GM18861 (cell line): ENCODE data around the gene OTOP3.

ENCODE experiments used
- ATAC-seq: cut with Tn5 transposase; IDR thresholded peaks from one replicate; pipeline ENCODE4 v1.9.1; 2021; ENCODE audit not compliant: unreplicated experiment

Gene OTOP3

GRCh38 chr17:74938194-74938950 is 2.7 kb downstream of the OTOP3 start:
- ATAC-seq, result no peak

GRCh38 chr17:74939534-74939933 is 3.8 kb downstream of the OTOP3 start:
- ATAC-seq, result no peak

- ATAC-seq, result no peak
Observed at GRCh38 chr17:74941128-74941725, 5.5 kb downstream of the OTOP3 start.

GRCh38 chr17:74943808-74944522 is 8.3 kb downstream of the OTOP3 start:
- ATAC-seq, result no peak

GRCh38 chr17:74945543-74945942 is 9.8 kb downstream of the OTOP3 start:
- ATAC-seq, result no peak

GRCh38 chr17:74946641-74947040 is 10.9 kb downstream of the OTOP3 start:
- no peak for ATAC-seq

- ATAC-seq, result no peak
Observed at GRCh38 chr17:74947041-74947754, 11.5 kb downstream of the OTOP3 start.

- ATAC-seq, result no peak
Observed at GRCh38 chr17:74949455-74950115, 13.9 kb downstream of the OTOP3 start.

GRCh38 chr17:74950207-74950606 is 14.5 kb downstream of the OTOP3 start:
- ATAC-seq, result no peak

GRCh38 chr17:74951065-74951464 is 15.4 kb downstream of the OTOP3 start:
- no peak for ATAC-seq

- ATAC-seq, result no peak
Observed at GRCh38 chr17:74951680-74952421, 16.2 kb downstream of the OTOP3 start.

- no peak for ATAC-seq
Observed at GRCh38 chr17:74952431-74953133, 16.9 kb downstream of the OTOP3 start.

- ATAC-seq, result no peak
Observed at GRCh38 chr17:74953134-74953687, 17.5 kb downstream of the OTOP3 start.

GRCh38 chr17:74954115-74954514 is 18.4 kb downstream of the OTOP3 start:
- ATAC-seq, result no peak

- ATAC-seq, result no peak
Observed at GRCh38 chr17:74954665-74955421, 19.1 kb downstream of the OTOP3 start.

- no peak for ATAC-seq
Observed at GRCh38 chr17:74956093-74956492, 20.4 kb downstream of the OTOP3 start.

- no peak for ATAC-seq
Observed at GRCh38 chr17:74957935-74958740, 22.4 kb downstream of the OTOP3 start.
